ENCODE data around the gene ZFP14. TPM values are rescaled to one million over a fixed set of nuclear protein-coding genes. Genes with fewer than 3 reads are reported as not detected.

Gene ZFP14
- total RNA-seq, 1 donor from 2014 or later = 10.6 TPM

DNA sequence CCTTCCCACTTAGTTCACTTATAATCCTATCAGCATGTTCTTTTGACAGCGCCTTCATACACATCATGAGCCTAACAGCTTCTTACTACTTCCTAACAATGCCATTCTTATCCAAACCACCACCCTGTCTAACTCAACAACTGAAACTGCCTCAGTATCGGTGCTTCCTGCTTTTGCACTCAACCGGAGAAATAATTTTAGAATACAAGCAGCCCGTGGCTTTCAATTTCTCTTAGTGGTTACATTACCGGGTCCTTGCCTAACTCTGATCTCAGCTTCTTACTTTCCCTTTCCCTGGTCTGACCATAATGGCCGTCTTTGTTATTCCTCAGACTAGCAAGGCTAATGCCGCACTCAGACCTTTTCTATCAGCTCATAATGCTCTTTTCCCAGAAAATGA lies 22.5 kb upstream of the ZFP14 start:
- H3K27me3 Mint-ChIP-seq (ENCODE audit: low read depth) = no peaks in the 10 kb centered on the region
- peaks cover 74% of the 10 kb centered on the region for H3K36me3 Mint-ChIP-seq (ENCODE audit: low read depth)
- no peak overlapping the region for H3K4me3 Mint-ChIP-seq
- peaks cover 20% of the 10 kb centered on the region for H3K9me3 Mint-ChIP-seq
- no peak for DNase-seq (ENCODE audit: low read depth, low spot score)
- TF ChIP-seq, protein P1, sequence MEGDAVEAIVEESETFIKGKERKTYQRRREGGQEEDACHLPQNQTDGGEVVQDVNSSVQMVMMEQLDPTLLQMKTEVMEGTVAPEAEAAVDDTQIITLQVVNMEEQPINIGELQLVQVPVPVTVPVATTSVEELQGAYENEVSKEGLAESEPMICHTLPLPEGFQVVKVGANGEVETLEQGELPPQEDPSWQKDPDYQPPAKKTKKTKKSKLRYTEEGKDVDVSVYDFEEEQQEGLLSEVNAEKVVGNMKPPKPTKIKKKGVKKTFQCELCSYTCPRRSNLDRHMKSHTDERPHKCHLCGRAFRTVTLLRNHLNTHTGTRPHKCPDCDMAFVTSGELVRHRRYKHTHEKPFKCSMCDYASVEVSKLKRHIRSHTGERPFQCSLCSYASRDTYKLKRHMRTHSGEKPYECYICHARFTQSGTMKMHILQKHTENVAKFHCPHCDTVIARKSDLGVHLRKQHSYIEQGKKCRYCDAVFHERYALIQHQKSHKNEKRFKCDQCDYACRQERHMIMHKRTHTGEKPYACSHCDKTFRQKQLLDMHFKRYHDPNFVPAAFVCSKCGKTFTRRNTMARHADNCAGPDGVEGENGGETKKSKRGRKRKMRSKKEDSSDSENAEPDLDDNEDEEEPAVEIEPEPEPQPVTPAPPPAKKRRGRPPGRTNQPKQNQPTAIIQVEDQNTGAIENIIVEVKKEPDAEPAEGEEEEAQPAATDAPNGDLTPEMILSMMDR (conservative IDR thresholded peaks at IDR 0.05) = no peak
- no peaks in the 10 kb centered on the region for H3K4me1 Mint-ChIP-seq
- no peak overlapping the region for H3K27ac Mint-ChIP-seq (ENCODE audit: unreplicated experiment)

DNA sequence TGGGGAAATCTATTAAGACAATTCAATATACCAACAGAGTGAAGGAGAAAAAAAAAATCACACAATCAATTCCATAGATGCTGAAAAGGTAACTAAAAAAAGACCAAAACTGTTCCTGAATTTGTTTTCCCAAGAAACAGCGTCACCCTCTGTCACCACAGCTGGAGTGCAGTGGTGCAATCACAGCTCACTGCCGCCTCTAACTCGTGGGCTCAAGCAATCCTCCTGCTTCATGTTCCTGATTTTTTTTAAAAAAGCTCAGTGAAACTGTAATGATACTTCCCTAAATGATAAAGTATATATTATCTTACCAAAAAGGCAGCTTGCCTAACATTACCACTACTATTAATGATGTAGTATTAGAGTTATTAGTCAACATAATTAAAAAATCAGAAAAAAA lies 19.6 kb upstream of the ZFP14 start:
- no peak for DNase-seq (ENCODE audit: low read depth, low spot score)
- no peaks in the 10 kb centered on the region for H3K4me1 Mint-ChIP-seq
- peaks cover 26% of the 10 kb centered on the region for H3K9me3 Mint-ChIP-seq
- H3K27ac Mint-ChIP-seq (ENCODE audit: unreplicated experiment) = no peak overlapping the region
- TF ChIP-seq, protein P1 (conservative IDR thresholded peaks at IDR 0.05) = no peak
- H3K27me3 Mint-ChIP-seq (ENCODE audit: low read depth) = no peaks in the 10 kb centered on the region
- H3K36me3 Mint-ChIP-seq (ENCODE audit: low read depth) = peaks cover 69% of the 10 kb centered on the region
- H3K4me3 Mint-ChIP-seq = no peak overlapping the region

DNA sequence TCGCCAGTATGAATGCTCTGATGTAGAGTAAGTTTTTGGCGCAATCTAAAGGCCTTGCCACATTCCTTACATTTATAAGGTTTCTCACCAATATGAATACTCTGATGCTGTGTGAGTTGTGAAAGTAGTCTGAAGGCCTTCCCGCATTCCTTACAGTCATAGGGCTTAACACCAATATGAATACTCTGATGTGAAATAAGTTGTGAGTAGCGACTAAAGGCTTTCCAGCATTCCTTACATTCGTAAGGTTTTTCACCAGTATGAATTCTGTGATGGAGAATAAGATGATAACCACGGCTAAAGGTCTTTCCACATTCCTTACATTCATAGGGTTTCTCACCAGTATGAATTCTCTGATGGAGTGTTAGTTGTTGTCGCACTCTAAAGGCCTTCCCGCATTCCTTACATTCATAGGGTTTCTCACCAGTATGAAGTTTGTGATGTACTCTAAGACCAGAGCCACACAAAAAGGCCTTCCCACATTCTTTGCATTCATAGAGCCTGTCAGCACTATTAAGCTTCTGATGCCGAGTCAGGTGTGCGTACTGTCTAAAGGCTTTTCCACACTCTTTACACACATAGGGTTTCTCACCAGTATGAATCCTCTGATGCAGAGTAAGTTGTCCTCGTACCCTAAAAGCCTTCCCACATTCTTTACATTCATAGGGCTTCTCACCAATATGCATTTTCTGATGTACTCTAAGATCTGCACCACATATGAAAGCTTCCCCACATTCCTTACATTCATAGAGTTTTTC lies 14.1 kb upstream of the ZFP14 start:
- no peaks in the 10 kb centered on the region for H3K27me3 Mint-ChIP-seq (ENCODE audit: low read depth)
- H3K4me3 Mint-ChIP-seq = no peak overlapping the region
- peaks cover 71% of the 10 kb centered on the region for H3K36me3 Mint-ChIP-seq (ENCODE audit: low read depth)
- TF ChIP-seq, protein P1 (conservative IDR thresholded peaks at IDR 0.05) = no peak
- no peaks in the 10 kb centered on the region for H3K4me1 Mint-ChIP-seq
- DNase-seq (ENCODE audit: low read depth, low spot score) = no peak
- H3K9me3 Mint-ChIP-seq = peaks cover 40% of the 10 kb centered on the region
- H3K27ac Mint-ChIP-seq (ENCODE audit: unreplicated experiment) = no peak overlapping the region

DNA sequence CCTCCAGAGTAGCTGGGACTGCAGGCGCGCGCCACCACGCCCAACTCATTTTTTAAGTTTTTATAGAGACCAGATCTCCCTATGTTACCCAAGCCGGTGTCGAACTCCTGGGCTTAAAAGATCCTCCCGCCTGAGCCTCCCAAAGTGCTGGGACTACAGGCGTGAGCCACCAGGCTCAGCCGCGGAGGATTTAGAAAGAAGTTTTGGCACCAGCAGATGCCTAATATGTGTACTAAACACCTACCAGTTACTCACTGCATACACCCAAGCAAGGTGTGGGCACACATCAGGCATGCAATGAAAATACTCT lies 464 bp upstream of the ZFP14 start:
- H3K9me3 Mint-ChIP-seq = peaks cover 4% of the 10 kb centered on the region
- TF ChIP-seq, protein P1 (conservative IDR thresholded peaks at IDR 0.05) = no peak
- H3K36me3 Mint-ChIP-seq (ENCODE audit: low read depth) = peaks cover 12% of the 10 kb centered on the region
- H3K4me3 Mint-ChIP-seq = peak overlapping the region; percentile 95
- no peak overlapping the region for H3K27ac Mint-ChIP-seq (ENCODE audit: unreplicated experiment)
- peaks cover 19% of the 10 kb centered on the region for H3K4me1 Mint-ChIP-seq
- H3K27me3 Mint-ChIP-seq (ENCODE audit: low read depth) = no peaks in the 10 kb centered on the region
- no peak for DNase-seq (ENCODE audit: low read depth, low spot score)

DNA sequence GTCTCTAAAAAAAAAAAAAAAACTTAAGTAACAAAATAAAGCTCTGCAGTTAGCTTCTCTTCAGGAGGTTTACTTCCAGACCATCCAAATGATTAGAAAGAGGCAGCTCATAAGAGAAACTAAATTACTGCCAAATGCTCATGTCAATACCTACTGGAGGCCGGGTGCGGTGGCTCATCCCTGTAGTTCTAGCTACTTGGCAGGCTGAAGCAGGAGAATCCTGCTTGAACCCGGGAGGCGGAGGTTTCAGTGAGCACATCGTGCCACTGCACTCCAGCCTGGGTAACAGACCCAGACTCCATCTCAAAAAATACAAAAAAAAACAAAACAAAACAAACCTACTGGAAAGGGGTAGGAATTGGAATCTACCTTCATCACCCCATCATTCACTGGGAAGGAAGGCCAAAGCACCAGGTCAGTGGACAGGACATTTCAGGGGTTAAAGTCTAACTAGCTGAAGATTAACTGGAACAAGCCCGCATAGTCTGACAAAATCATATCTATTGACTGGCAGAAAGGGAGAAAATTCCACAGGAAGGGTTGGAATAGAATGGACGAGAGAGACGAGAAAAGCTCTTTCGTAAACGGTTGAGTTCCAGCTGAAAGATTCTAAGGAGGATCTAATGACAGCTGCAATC lies 1.3 kb downstream of the ZFP14 start:
- Mint-ChIP-seq H3K27me3 (ENCODE audit: low read depth) (no peaks in the 10 kb centered on the region), H3K36me3 (ENCODE audit: low read depth) (peaks cover 14% of the 10 kb centered on the region), H3K27ac (ENCODE audit: unreplicated experiment) (peak overlapping the region; percentile 85), H3K9me3 (peaks cover 7% of the 10 kb centered on the region), H3K4me3 (peak overlapping the region; percentile 95), H3K4me1 (peaks cover 19% of the 10 kb centered on the region)
- TF ChIP-seq, protein P1 (conservative IDR thresholded peaks at IDR 0.05) = no peak
- DNase-seq (ENCODE audit: low read depth, low spot score) = no peak

All from neural crest cell (in vitro differentiated cells).